ENCODE measurements around the gene ZNF280B. TPM values are rescaled to one million over a fixed set of nuclear protein-coding genes. Genes with fewer than 3 reads are reported as not detected.

Gene ZNF280B
- total RNA-seq, 1 experiment from 2014 or later, result 0.66 TPM

DNA sequence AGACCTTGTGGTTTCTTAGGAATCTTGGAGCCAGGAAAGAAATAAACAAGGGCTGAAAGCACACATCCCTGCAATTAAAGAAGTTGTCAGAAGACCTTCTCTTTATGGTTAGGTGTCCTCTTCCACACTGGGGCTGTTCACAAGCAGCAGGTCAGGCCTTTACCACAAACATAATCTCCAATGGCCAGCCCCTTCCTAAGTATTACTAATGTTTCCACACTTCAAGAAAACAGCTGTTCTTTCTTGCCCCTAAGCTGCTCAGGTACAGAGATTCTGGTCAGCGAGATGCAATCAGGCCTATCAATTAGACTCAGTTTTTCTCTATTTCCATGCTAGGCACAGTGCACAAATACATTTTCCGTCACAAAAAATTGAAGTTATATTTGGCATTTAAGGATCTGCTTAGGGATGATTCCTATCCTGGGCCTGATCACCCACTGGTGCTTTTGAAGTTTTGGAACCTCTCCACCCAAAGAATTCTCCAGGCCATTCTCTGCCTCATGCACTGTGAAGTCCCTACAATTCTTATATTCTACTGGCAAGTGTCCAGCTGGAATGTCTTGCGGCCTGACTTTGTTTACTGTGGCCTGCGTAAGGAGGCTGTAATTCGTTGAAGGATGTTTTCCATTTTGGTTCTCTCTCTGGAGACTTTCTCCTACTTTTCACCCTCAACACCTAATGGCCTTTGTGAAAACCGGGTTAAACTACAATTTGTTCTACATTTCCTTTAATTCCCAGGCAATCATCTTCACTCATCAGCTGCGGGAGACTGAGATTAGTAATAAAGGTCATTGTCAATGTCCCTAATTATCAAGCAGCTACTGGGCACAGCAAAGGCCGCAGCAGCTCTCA is 45.4 kb upstream of the ZNF280B start:
- intact Hi-C loops (cut with micrococcal nuclease), result no loop called here
- Histone ChIP-seq H3K27me3 (ENCODE audit: low read length) (no peaks in the 10 kb centered on the region), H3K4me3 (ENCODE audit: low read length) (no peak overlapping the region), H3K9me3 (ENCODE audit: low read length) (no peaks in the 10 kb centered on the region), H3K36me3 (ENCODE audit: low read depth, low read length) (no peaks in the 10 kb centered on the region), H4K20me1 (ENCODE audit: low read length) (no peaks in the 10 kb centered on the region), H3K4me2 (ENCODE audit: low read length) (no peak overlapping the region), H3K9me2 (replicated peaks; ENCODE audit: low read length) (no peaks in the 10 kb centered on the region), H3K27ac (ENCODE audit: low read length) (no peak overlapping the region), H3K9ac (ENCODE audit: low read length) (no peak overlapping the region), H3F3A (ENCODE audit: low read length, unreplicated experiment) (no peaks in the 10 kb centered on the region), H3K79me2 (ENCODE audit: low read length) (no peaks in the 10 kb centered on the region), H3K4me1 (ENCODE audit: insufficient read depth, low read length) (no peaks in the 10 kb centered on the region), H2AFZ (ENCODE audit: low read length) (no peak overlapping the region)
- ATAC-seq (no peak), DNase-seq (no peak)
- ChIA-PET CTCF (no interaction called here), POLR2A (ENCODE audit: unreplicated experiment) (no interaction called here)
- TF ChIP-seq, protein P1, sequence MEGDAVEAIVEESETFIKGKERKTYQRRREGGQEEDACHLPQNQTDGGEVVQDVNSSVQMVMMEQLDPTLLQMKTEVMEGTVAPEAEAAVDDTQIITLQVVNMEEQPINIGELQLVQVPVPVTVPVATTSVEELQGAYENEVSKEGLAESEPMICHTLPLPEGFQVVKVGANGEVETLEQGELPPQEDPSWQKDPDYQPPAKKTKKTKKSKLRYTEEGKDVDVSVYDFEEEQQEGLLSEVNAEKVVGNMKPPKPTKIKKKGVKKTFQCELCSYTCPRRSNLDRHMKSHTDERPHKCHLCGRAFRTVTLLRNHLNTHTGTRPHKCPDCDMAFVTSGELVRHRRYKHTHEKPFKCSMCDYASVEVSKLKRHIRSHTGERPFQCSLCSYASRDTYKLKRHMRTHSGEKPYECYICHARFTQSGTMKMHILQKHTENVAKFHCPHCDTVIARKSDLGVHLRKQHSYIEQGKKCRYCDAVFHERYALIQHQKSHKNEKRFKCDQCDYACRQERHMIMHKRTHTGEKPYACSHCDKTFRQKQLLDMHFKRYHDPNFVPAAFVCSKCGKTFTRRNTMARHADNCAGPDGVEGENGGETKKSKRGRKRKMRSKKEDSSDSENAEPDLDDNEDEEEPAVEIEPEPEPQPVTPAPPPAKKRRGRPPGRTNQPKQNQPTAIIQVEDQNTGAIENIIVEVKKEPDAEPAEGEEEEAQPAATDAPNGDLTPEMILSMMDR (conservative IDR thresholded peaks at IDR 0.05; ENCODE audit: low read depth, low read length), result no peak
- TF ChIP-seq EZH2phosphoT487 (IDR thresholded peaks at IDR 0.05; ENCODE audit: borderline replicate concordance, low read length), result no peak
- TF ChIP-seq EZH2 (IDR thresholded peaks at IDR 0.05; ENCODE audit: low read length, unreplicated experiment), result no peak
- BruUV-seq (replicated peaks), result no TSS peak

DNA sequence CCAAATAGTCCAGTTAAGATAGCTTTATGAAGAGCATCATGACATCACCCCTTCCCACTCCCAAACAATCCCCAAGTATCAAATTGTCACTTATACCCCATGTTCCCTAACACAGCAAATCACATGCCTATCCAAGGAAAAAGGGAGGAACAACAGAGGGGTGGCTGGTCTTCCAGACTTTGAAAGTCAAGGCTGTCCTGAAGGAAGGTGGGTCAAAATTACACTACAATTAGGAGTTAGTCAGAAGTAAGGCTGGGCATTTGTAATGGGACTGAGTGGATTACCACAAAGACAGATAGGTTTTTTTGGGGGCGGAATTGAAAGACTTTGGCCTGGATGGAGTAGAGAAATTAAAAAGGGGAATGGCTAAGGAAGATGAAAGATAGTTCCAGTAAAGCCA is 44.6 kb upstream of the ZNF280B start:
- ATAC-seq (no peak), DNase-seq (no peak)
- CTCF ChIA-PET, result no interaction called here
- H3K4me1 ChIP-seq (ENCODE audit: insufficient read depth, low read length), result no peaks in the 10 kb centered on the region
- no peaks in the 10 kb centered on the region for H3F3A ChIP-seq (ENCODE audit: low read length, unreplicated experiment)
- H3K27me3 ChIP-seq (ENCODE audit: low read length), result no peaks in the 10 kb centered on the region
- intact Hi-C loops (cut with micrococcal nuclease), result no loop called here
- H2AFZ ChIP-seq (ENCODE audit: low read length), result no peak overlapping the region
- no peaks in the 10 kb centered on the region for H3K79me2 ChIP-seq (ENCODE audit: low read length)
- no peak overlapping the region for H3K9ac ChIP-seq (ENCODE audit: low read length)
- no peaks in the 10 kb centered on the region for H3K9me3 ChIP-seq (ENCODE audit: low read length)
- TF ChIP-seq EZH2phosphoT487 (IDR thresholded peaks at IDR 0.05; ENCODE audit: borderline replicate concordance, low read length) (no peak), EZH2 (IDR thresholded peaks at IDR 0.05; ENCODE audit: low read length, unreplicated experiment) (no peak)
- TF ChIP-seq, protein P1 (conservative IDR thresholded peaks at IDR 0.05; ENCODE audit: low read depth, low read length), result no peak
- POLR2A ChIA-PET (ENCODE audit: unreplicated experiment), result no interaction called here
- H3K36me3 ChIP-seq (ENCODE audit: low read depth, low read length), result no peaks in the 10 kb centered on the region
- H3K4me3 ChIP-seq (ENCODE audit: low read length), result no peak overlapping the region
- BruUV-seq (replicated peaks), result no TSS peak
- H3K9me2 ChIP-seq (replicated peaks; ENCODE audit: low read length), result no peaks in the 10 kb centered on the region
- H3K4me2 ChIP-seq (ENCODE audit: low read length), result no peak overlapping the region
- H3K27ac ChIP-seq (ENCODE audit: low read length), result no peak overlapping the region
- H4K20me1 ChIP-seq (ENCODE audit: low read length), result no peaks in the 10 kb centered on the region

DNA sequence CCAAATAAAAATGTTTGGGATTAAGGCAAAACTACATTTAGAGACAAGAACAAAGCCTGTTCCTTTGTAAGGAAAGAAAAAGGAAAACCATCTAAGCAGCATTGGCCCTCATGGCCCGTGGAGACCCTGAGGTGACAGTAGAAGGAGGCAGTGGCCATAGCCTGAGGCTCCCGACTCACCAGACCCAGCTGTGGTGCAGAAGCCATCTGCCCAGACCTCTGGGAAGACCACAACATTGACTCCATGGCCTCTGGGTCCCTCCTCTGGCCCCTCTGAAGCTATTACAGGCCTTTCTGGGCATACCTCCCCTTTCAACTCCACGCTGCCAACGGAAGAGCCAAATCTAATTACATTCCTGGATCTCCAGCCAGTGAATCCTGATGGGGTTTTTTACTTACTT is 44.1 kb upstream of the ZNF280B start:
- H3K4me2 ChIP-seq (ENCODE audit: low read length), result no peak overlapping the region
- intact Hi-C loops (cut with micrococcal nuclease), result no loop called here
- DNase-seq, result no peak
- no peak for ATAC-seq
- BruUV-seq (replicated peaks), result no TSS peak
- H3K79me2 ChIP-seq (ENCODE audit: low read length), result no peaks in the 10 kb centered on the region
- H4K20me1 ChIP-seq (ENCODE audit: low read length), result no peaks in the 10 kb centered on the region
- no peak overlapping the region for H3K9ac ChIP-seq (ENCODE audit: low read length)
- no peak overlapping the region for H2AFZ ChIP-seq (ENCODE audit: low read length)
- TF ChIP-seq EZH2 (IDR thresholded peaks at IDR 0.05; ENCODE audit: low read length, unreplicated experiment) (no peak), EZH2phosphoT487 (IDR thresholded peaks at IDR 0.05; ENCODE audit: borderline replicate concordance, low read length) (no peak)
- TF ChIP-seq, protein P1 (conservative IDR thresholded peaks at IDR 0.05; ENCODE audit: low read depth, low read length), result no peak
- H3K27ac ChIP-seq (ENCODE audit: low read length), result no peak overlapping the region
- no peak overlapping the region for H3K4me3 ChIP-seq (ENCODE audit: low read length)
- H3K9me3 ChIP-seq (ENCODE audit: low read length), result no peaks in the 10 kb centered on the region
- no peaks in the 10 kb centered on the region for H3K4me1 ChIP-seq (ENCODE audit: insufficient read depth, low read length)
- no peaks in the 10 kb centered on the region for H3K36me3 ChIP-seq (ENCODE audit: low read depth, low read length)
- ChIA-PET CTCF (no interaction called here), POLR2A (ENCODE audit: unreplicated experiment) (no interaction called here)
- no peaks in the 10 kb centered on the region for H3F3A ChIP-seq (ENCODE audit: low read length, unreplicated experiment)
- no peaks in the 10 kb centered on the region for H3K27me3 ChIP-seq (ENCODE audit: low read length)
- H3K9me2 ChIP-seq (replicated peaks; ENCODE audit: low read length), result no peaks in the 10 kb centered on the region
